ENCODE measurements around the gene SETD7. TPM values are rescaled to one million over a fixed set of nuclear protein-coding genes. Genes with fewer than 3 reads are reported as not detected.
A peak's percentile ranks its signal among the peaks of the same experiment; 100 is the strongest.

Gene SETD7
- total RNA-seq, 3 donors from 2014 or later, result 10.2 to 68.4 (median 24.8) TPM

DNA sequence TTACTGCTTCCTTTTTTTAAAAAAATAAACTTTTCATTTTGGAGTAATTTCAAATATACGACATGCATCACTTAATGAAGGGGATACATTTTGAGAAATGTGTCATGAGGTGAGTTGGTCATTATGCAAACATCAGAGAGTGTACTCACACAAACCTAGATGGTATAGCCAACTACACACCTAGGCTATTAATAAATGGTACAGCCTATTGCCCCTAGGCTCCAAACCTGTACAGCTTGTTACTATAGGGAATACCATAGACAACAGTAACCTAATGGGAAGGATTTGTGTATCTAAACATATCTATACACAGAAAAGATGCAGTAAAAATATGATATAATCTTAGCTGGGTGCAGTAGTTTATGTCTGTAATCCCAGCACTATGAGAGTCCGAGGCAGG, 29.1 kb downstream of the SETD7 start:
- ATAC-seq (no peak), DNase-seq (no peak)
- peaks cover 14% of the 10 kb centered on the region for H3K4me1 ChIP-seq (ENCODE audit: low read depth)
- TF ChIP-seq, protein P1, sequence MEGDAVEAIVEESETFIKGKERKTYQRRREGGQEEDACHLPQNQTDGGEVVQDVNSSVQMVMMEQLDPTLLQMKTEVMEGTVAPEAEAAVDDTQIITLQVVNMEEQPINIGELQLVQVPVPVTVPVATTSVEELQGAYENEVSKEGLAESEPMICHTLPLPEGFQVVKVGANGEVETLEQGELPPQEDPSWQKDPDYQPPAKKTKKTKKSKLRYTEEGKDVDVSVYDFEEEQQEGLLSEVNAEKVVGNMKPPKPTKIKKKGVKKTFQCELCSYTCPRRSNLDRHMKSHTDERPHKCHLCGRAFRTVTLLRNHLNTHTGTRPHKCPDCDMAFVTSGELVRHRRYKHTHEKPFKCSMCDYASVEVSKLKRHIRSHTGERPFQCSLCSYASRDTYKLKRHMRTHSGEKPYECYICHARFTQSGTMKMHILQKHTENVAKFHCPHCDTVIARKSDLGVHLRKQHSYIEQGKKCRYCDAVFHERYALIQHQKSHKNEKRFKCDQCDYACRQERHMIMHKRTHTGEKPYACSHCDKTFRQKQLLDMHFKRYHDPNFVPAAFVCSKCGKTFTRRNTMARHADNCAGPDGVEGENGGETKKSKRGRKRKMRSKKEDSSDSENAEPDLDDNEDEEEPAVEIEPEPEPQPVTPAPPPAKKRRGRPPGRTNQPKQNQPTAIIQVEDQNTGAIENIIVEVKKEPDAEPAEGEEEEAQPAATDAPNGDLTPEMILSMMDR (IDR thresholded peaks at IDR 0.05), result no peak
- intact Hi-C loops (cut with DNase I, micrococcal nuclease), result no loop called here
- no peaks in the 10 kb centered on the region for H3K9me3 ChIP-seq
- no peak overlapping the region for H3K4me3 ChIP-seq
- no peaks in the 10 kb centered on the region for H3K36me3 ChIP-seq (ENCODE audit: low read depth)

DNA sequence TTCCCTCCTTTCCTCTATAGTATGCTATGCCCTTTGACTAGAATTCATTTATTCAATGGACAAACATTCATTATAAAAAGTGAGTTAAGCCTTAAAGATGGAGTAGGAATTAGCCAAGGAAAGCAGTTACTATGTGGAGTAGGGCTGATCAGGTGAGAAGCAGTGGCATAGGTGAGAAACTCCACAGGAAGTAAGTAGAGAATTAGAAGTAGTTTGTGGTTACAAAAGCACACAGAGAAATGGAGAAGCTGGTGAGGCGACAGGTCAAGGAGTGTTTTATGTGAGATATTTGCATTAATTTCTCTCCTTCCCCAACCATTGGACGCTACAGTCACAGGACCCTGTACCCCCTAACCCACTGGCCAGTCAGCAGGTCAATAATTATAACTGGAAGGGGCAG, 30.6 kb downstream of the SETD7 start:
- DNase-seq, result no peak
- TF ChIP-seq, protein P1 (IDR thresholded peaks at IDR 0.05), result no peak
- H3K36me3 ChIP-seq (ENCODE audit: low read depth), result no peaks in the 10 kb centered on the region
- H3K4me1 ChIP-seq (ENCODE audit: low read depth), result peaks cover 14% of the 10 kb centered on the region
- no peaks in the 10 kb centered on the region for H3K9me3 ChIP-seq
- H3K4me3 ChIP-seq, result no peak overlapping the region
- intact Hi-C loops (cut with DNase I, micrococcal nuclease), result no loop called here
- peak; percentile 26 for ATAC-seq

DNA sequence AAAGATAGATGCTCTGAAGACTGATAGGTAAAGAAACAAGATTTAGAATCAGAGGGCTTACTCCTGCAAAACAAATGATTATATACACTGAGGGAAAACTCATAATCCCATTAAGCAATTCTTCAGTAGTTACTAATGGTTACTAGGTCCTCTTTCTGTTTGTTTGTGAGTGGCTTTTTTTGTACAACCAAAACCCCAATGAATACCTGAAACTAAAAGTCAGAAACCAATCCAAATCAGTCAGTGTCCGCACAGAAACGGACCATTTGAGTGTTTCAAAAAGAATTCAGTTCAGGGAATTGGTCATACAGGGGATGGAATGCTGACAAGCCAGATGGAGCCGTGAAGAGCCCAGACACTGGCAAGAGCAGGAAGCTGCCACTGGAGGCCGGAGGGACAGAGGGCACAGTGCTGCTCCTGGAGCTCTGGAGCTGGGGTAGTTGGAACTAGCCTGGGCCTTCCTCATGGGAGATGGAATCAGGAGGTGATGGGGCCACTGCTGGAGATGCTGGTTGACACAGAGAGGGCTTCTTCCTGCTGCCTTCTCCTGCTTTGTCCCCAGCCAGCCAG, 31.9 kb downstream of the SETD7 start:
- Histone ChIP-seq H3K9me3 (no peaks in the 10 kb centered on the region), H3K4me3 (no peak overlapping the region), H3K36me3 (ENCODE audit: low read depth) (no peaks in the 10 kb centered on the region), H3K4me1 (ENCODE audit: low read depth) (peaks cover 10% of the 10 kb centered on the region)
- intact Hi-C loops (cut with DNase I, micrococcal nuclease), result no loop called here
- DNase-seq, result no peak
- ATAC-seq, result no peak
- TF ChIP-seq, protein P1 (IDR thresholded peaks at IDR 0.05), result no peak

DNA sequence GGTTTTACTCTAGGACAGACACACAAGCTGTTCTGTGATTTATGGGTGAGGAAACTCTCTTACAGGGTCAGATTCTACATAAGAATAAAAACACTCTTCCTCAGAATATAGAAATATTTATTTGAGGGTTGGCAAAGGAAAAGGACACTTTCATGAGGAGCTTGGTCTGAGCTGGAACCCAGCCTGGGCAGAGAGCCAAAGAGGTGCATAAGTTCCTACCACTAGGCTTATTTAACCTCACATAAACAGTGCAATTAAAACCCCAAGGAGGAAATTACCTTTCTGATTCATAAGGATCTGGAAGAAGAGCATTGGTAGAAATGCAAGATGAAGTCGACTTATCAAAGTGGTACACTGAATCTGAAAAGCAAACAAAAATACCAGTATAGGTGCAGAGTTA, 32.9 kb downstream of the SETD7 start:
- TF ChIP-seq, protein P1 (IDR thresholded peaks at IDR 0.05), result no peak
- Histone ChIP-seq H3K36me3 (ENCODE audit: low read depth) (no peaks in the 10 kb centered on the region), H3K4me3 (no peak overlapping the region), H3K4me1 (ENCODE audit: low read depth) (peaks cover 4% of the 10 kb centered on the region), H3K9me3 (no peaks in the 10 kb centered on the region)
- DNase-seq, result peak in 2 of 3 donors; percentile 49 to 61
- intact Hi-C loops (cut with DNase I, micrococcal nuclease), result no loop called here
- peak; percentile 65 for ATAC-seq

DNA sequence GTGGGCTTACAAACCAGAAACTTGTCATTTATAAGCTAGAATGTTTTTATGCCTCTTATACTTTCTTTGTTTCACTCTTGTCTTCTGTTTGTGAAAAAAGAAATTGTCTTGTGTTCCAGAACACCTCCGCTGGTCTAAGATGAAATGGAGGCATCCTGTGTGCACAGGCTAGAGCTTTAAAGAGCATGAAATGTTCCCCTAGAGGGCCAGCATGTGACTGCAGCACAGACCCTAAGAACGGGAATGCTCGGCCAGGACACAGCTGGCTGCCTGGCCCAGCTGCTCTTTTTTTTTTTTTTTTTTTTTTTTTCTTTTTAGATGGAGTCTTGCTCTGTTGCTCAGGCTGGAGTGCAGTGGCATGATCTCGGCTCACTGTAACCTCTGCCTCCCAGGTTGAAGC, 33.6 kb downstream of the SETD7 start:
- TF ChIP-seq, protein P1 (IDR thresholded peaks at IDR 0.05), result no peak
- Histone ChIP-seq H3K9me3 (no peaks in the 10 kb centered on the region), H3K4me1 (ENCODE audit: low read depth) (peaks cover 4% of the 10 kb centered on the region), H3K36me3 (ENCODE audit: low read depth) (no peaks in the 10 kb centered on the region), H3K4me3 (no peak overlapping the region)
- intact Hi-C loops (cut with DNase I, micrococcal nuclease), result no loop called here
- ATAC-seq, result no peak
- no peak for DNase-seq
